Stimulated activated CD4-positive, alpha-beta T cell treated with anti-CD3 and anti-CD28 coated beads, Interleukin-4, amount 100 ng/mL, for 48 hours (primary cell): Measurements from ENCODE around the gene TNFRSF8.
"Not testable (repeated sequence)": the region's sequence is repeated elsewhere in the genome, so short reads cannot be mapped to it uniquely, and the experiment has no call there.

Source experiments
- DNase-seq, 2 donors: peaks; one replicate each; pipeline ENCODE4 v3.0.0-alpha.2; 2020; ENCODE audit warnings: low read depth in 2 of 2

Gene TNFRSF8

DNA sequence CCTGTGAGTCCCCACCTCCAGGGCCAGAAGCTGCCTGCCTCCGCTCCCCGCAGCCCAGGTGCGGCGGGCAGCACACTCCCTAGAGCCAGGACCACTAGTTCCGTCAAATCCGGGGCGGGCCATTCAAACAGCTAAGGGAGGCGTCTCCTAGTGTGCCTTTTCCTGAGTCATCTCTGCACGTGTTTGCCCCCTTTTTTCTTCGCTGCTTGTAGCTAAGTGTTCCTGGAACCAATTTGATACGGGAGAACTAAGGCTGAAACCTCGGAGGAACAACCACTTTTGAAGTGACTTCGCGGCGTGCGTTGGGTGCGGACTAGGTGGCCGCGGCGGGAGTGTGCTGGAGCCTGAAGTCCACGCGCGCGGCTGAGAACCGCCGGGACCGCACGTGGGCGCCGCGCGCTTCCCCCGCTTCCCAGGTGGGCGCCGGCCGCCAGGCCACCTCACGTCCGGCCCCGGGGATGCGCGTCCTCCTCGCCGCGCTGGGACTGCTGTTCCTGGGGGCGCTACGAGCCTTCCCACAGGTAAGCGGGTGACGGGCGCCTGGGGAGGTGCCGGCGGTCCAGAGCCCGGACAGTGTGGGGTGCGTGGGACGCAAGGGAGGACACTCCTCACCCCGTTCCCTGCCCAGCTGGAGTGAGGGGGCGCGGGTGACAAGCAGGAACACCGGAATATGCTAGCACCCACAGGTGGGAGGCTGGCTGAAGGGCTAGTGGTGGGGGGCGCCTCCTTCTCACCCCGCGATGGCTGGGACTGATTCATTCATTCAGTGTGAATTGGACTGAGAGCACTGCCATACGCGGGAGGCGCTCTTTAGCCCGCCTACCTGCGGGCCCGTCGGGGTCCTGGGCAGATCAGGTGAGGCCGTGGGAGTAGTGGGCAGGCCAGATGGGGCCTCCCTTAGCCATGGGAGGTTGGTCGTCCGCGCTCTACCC is at the start of gene TNFRSF8:
TSS of gene TNFRSF8 (plus strand) at position 163 of the 932 bp plus-strand sequence. CDS start at position 459, 296 bp downstream.
- peak in 1 of 2 donors; percentile 47 for DNase-seq

DNA sequence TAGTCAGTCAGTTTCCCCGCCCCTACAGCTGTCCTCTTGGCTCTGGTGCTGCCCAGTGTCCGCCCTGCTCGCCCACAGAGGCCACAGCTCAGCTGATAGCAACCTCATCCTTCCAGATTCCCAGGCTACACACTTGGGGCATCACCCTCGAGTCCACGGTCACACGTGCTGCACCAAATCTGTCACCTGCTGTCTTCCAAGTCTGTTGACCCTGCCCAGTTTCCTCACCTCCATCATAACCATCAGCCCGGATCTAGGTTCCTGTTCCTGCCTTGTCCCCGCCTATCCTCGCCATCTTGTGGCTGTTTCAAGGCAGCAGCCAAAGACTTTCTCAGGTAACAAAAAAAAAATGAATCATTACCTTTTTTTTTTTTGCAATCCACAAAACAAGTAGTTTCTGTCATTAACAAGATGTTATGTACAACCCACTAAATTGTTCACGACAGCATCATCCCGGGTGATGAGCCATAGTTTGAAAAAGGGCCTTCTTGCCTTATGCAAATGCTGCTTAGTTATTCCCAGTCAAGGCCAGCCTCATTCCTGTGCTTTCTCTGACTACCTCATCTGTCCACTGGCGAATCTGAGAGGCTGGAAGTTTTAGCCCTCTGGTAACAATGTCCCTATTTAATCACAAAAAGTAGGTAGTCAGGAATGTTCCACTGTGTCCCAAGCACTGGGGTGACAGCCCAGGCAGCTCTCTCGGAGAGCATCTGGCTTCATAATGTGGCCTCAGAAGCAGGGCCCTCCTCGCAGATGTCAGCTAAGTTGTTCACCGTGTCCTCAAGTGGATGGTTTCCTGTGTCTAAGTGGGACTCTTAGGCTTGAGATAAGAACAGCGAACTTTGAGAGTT is 48.7 kb upstream of the TNFRSF8 start:
- no peak for DNase-seq

DNA sequence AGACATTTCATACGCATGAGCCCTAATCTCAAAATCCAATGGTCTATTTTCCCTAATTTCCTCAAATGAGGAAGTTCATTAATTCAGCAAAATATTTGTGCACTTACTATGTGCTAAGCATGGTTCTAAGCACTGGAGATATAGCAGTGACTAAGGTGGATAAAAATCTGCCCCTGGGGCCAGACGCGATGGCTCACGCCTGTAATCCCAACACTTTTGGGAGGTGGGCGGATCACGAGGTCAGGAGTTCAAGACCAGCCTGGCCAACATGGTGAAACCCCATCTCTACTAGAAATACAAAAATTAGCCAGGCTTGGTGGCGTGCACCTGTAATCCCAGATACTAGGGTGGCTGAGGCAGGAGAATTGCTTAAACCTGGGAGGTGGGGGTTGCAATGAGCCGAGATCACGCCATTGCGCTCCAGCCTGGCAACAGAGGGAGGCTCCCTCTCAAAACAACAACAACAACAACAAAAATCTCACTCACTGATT is 48.1 kb upstream of the TNFRSF8 start:
- no peak for DNase-seq

DNA sequence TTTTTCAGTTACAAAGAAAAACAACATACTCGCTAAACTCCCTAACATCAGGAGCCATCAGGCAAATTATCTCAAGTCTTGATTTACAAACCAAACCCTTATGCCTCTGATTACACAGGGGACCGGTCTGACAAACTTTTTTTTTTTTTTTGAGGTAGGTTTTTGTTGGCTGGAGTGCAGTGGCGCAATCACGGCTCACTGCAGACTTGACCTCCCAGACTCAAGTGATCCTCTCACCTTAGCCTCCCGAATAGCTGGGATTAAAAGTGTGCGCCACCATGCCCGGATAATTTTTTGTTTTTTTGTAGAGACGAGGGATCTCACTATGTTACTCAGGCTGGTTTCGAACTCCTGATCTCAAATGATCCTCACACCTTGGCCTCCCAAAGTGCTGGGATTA is 47.6 kb upstream of the TNFRSF8 start:
- no peak for DNase-seq

DNA sequence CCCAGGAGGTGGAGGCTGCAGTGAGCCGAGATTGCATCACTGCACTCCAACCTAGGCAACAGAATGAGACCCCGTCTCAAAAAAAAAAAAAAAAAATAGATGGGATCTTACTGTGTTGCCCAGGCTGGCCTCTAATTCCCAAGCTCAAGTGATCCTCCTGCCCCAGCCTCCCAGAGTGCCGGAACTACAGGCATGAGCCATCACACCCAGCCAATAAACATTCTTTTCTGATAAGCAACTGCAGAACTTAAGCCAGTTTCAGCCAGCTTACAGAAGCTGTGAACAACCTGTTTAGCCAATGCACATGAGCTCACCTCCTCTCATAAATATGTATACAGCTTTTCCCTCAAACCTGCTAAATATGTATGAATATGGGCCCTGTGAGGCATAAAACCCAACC is 46.9 kb upstream of the TNFRSF8 start:
- DNase-seq = no peak

DNA sequence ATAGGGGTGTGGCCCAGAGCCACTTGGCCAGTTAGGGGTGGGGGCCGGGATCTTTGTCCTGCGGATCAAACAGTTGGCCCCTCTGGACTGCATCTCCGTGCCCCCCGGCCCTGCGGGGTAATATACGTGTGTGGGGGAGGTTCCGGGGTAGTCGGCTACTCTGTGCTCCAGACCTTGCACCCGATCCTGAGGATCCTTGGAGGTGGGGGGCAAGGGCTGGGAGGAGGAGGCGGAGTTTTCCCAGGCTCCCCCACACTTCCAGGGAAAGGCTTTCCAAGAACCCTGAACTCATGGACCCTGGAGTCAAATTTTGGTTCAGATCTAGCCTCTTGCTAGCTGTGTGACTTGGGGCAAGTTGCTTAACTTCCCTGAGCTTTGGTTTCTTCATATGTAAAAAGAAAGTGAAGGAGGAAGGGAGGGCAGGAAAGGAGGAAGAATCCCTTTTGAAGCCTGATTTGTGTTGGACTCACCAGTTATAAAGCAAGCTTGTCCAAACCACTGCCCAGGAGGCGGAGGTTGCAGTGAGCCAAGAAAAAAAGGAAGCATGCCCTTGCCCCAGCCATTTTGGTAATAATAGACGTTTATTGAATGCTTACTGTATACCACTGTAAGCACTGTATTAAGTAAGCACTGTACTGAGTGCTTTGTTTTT is 43.1 kb upstream of the TNFRSF8 start:
- DNase-seq = no peak

DNA sequence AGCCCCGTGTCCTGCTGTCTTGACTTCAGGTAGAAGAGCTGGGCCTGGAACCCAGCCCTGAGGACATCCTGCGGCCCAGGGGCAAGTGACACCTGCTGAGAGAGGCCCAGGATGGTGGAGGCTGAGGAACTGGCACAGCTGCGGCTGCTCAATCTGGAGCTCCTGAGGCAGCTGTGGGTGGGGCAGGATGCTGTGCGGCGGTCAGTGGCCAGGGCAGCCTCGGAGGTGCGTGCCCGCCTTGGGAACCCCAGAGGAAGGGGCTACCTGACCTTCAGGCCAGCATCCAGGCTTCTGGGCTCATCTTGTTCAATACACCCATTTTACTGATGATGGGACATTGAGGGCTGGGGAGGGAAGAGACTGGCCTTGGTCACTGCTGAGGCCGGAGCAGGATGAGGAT is 41.5 kb upstream of the TNFRSF8 start:
- DNase-seq = no peak

DNA sequence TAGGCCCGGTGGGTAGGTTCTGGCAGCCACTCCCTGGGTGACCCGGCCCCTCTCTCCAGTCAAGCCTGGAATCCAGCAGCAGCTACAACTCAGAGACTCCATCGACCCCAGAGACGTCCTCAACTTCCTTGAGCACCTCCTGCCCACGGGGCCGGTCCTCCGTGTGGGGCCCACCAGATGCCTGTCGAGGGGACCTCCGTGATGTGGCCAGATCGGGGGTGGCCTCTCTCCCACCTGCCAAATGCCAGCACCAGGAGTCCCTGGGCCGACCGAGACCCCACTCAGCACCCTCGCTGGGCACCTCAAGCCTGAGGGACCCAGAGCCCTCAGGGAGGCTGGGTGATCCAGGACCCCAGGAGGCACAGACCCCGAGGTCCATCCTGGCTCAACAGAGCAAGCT is 41.1 kb upstream of the TNFRSF8 start:
- DNase-seq = no peak

DNA sequence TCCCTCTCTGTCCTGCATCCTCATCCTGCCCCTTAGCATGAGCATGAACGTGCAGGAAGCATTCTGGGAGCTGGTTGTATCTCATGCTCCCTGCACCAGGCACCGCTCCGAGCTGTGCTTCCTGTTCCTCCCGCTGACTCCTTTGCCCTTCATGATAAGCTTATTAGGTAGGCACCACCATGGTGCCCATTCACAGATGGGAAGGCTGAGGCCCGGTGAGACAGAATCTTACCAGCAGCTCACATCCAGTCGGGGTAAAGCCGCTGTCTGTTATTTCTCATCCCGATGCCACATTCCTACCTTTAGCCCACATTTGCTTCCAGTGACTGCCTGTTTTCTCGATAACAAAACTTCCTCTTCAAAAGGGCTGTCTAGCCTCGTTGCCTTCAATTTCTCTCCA is 36.5 kb upstream of the TNFRSF8 start:
- no peak for DNase-seq

DNA sequence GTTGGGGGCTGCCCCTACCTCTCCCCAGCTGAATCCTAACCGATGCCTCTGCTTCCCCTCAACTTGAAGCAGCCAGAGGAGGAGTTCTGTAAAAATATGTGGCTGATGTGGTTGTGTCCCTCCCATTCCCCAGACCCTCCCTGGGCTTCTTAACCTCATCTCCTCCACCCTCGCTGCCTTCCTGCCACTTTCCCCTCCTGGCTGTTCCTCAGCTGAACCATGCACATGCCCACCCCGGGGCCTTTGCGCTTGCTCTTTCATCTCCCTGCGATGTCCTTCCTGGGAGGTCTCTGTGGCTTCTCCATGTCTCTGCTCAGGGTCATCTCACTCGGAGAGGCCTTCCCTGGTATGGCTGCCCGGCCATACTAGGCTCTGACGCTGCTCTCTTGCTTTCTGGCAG is 34.9 kb upstream of the TNFRSF8 start:
- DNase-seq = no peak

DNA sequence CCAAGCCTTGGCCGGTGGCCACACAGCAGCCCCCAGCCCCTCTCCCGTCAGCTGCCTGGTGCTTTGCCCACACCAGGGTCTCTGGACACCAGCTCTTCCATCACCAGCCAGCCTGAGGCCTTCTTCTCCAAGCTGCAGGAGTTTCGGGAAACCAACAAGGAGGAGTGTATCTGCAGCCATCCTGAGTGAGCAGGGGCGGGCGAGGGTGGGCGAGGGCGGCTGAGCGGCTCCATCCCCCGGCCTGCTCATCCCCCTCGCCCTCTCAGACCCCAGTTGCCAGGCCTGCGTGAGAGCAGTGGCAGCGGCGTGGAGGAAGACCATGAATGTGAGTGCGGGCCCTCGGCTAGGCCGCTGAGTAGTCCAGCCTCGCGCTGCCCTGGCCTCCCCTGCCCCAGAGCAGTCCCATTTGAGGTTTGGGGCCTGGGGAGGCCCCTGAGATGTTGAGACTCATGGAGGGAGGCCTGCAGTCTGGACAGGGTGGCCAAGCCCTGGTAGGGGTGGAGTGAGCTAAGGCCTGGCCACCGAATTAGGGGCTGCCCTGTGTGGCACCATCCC is 34.1 kb upstream of the TNFRSF8 start:
- no peak for DNase-seq

DNA sequence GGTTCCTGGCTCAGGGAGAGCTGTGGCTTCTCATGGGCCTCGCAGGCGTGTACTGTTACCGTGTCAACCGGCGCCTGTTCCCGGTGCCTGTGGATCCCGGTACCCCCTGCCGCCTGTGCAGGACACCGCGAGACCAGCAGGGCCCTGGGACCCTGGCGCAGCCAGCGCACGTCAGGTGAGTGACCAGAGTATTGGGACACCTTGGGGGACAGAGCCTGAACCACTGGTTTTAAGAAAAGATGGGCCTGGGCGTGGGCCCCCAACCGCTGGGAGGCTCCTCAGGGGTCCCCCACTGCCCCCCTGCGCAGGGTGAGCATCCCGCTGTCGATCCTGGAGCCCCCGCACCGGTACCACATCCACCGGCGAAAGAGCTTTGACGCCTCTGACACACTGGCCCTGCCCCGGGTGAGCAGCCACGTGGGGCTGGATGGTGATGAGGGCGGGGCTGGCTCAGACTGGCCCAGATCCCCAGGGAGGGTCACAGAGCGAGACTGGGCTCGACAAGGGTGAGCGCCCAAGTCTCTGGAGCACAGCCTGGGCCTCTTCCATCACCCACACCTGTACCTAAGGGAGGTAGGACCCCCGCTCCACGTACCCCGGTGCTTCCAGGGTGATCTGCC is 33.3 kb upstream of the TNFRSF8 start:
- DNase-seq = no peak

DNA sequence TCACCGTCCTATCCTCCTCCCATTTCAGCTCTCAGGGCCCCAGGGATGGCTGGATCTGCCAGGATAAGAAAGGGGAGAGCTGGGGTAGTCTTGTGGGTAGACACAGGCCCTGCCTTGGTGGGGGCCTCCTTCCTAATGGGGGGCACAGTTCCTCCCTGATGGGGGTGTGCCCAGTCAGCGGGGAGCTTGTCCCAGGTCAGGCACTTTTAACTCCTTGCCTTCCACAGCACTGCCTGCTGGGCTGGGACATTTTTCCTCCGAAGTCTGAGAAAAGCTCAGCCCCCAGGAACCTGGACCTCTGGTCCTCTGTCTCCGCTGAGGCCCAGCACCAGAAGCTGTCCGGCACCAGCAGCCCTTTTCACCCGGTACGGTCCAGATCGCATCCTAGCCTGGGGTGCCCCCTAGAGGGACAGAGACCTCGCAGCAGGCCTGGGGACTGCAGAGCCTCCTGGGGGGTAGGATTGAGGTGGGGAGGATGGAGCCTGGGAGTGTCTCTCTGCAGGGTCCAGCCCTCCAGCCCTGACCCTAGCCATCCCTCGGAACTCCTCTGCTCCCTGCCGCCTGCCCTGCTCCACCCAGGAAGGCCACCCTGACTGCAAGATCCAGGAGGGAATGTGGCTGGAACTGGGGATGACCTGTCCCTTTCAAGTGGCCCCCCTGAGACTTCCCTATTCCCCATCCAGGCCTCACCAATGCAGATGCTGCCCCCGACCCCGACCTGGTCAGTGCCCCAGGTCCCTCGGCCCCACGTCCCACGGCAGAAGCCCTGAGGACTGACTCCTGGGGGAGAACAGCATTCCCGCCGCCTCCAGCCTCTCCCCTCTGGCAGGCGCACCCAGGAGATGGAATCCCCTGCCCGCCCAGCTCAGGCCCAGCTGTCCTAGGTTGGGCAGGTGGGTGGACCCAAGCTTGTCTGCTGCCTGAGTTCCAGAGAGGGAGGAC is 31.8 kb upstream of the TNFRSF8 start:
- peak; percentile 34 to 37 for DNase-seq

DNA sequence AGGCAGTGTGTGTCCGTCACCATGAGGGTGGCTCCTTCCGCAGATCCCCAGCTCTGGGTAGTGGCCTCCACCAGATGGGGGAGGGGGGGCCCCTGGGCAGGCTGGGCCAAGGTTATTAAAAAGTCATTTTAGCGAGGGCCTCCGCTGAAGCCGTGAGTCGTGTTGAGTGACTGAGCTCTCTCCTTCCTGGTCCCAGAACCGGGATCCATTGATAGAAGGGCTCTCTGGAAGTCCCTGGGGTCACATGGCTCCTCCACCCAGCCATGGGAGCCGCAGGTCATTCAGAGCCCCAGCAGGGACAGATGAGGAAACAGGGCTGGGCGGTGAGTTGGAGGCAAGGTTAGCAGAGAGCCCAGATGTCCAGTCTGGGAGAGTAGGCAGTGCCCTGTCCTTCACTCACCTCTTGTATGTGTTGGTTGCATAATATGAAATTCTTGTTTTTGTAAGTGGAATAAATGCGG is 30.9 kb upstream of the TNFRSF8 start:
- DNase-seq = no peak

DNA sequence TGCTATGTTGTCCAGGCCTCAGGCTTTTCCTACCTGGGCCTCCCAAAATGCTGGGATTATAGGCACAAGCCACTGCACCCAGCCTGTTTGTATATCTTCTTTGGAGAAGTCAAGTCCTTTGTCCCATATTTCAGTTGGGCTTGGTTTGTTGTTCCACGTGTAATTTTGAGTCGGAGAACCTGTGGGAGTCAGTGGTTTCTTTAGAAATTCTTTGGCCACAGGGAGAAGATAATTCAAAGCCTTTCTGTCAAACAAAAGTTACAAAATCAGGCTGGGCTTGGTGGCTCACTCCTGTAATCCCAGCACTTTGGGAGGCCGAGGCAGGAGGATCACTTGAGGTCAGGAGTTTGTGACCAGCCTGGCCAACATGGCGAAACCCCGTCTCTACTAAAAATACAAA is 29.7 kb upstream of the TNFRSF8 start:
- DNase-seq = not testable (repeated sequence)

DNA sequence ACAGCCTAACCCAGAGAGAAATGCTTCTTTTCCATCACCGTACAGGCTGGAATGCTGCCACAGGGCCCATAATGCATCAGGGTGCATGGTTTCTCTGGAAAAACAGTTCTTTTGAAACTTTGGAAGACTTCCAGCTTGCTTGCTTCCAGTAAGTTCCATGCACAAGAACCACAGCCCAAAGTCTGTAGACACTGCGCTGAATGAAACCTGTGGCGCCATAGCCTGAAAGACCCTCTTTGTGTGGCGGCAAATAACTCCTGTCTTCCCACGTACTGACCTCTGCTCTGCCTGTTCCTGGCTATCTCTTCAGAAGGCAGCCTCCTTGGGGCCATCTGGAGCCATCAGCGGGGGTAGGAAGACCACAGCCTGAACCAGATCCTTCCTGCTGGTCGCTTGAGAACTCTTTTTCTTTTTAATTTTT is 28.7 kb upstream of the TNFRSF8 start:
- DNase-seq = no peak

DNA sequence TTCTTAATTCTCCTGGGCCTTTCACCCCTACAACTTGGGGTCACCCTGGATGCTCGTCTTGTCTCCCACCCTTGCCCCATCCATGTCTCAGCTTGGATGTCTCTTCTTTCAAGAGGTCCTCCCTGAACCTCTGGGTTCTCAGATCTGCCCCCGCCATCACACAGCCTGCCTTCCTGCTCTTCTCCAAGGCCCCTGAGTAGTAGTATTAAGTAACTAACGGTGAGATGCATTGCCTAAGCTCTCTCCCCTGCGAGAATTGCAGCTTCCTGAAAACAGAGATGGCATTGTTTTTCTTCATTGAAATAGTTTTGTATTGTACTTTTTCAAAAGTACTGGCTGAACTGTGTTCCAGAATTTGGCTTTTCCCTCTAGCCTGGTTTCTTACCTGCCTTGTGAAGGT is 27.8 kb upstream of the TNFRSF8 start:
- no peak for DNase-seq

DNA sequence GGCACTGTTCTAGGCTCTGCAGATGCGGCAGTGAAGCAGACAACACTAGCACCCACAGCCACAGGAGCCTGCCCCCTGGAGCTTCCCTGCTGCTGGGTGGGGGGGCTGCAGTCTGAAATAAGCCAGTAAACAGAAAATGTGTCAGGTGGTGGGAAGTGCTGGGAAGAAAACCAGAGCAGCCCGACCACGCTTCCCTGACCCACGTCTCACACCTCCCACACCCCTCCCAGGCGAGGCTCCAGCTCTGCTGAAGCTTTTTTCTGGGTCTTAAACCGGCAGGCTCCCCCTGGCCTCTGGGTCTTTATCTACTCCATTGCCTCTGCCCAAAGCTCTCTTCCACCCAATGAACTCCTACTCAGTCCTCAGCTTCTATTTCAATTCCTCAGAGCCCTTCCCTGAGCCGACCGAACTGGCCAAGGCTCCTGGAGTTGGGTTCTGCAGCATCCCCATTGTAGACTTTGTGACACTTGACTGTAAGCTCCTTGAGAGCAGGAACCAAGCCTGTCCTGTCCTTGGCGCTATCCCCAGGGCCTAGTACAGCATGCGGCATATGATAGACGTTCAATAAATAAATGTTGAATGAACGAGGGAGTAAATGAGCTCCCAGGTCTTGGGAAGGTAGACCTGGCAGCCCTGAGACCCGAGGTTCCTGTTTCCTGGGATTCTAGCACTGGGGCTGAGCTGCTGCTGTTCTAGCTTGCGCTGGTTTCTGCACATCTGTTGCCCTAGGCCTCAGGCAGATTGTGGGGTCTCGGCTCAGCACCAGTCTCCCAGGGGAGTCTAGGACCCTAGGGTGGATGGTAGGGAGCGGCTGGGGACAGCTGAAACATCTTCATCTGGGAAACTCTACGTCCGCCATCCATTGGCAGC is 25.4 kb upstream of the TNFRSF8 start:
- DNase-seq = no peak
